HG02840 (cell line): ENCODE results near the gene FBXO48.
"Not testable (repeated sequence)": the region's sequence is repeated elsewhere in the genome, so short reads cannot be mapped to it uniquely, and the experiment has no call there.

Experiments used
- ATAC-seq: cut with Tn5 transposase; IDR thresholded peaks from one replicate; pipeline ENCODE4 v1.9.1; 2021; ENCODE audit warnings: mild to moderate bottlenecking, moderate library complexity, moderate number of reproducible peaks; ENCODE audit not compliant: unreplicated experiment, low FRiP score

The FBXO48 gene

GRCh38 chr2:68467077-68467960 is at the start of gene FBXO48, which contains the start of gene APLF:
Gene FBXO48 (minus strand): TSS chr2:68467294. CDS start chr2:68465145, 2,149 bp downstream.
Gene APLF (plus strand): TSS chr2:68467585. CDS start chr2:68467732, 147 bp downstream.
- ATAC-seq: peak; percentile 95

GRCh38 chr2:68516051-68516955 is 49.2 kb upstream of the FBXO48 start:
- no peak for ATAC-seq

- no peak for ATAC-seq
Measured at GRCh38 chr2:68514316-68514929, 47.3 kb upstream of the FBXO48 start.

- no peak for ATAC-seq
Measured at GRCh38 chr2:68512966-68513365, 45.9 kb upstream of the FBXO48 start.

GRCh38 chr2:68512326-68512725 is 45.2 kb upstream of the FBXO48 start:
- no peak for ATAC-seq

- no peak for ATAC-seq
Measured at GRCh38 chr2:68506170-68506569, 39.1 kb upstream of the FBXO48 start.

- ATAC-seq: no peak
Measured at GRCh38 chr2:68505603-68506159, 38.6 kb upstream of the FBXO48 start.

- ATAC-seq: no peak
Measured at GRCh38 chr2:68501768-68502167, 34.7 kb upstream of the FBXO48 start.

- ATAC-seq: no peak
Measured at GRCh38 chr2:68500649-68501048, 33.6 kb upstream of the FBXO48 start.

- no peak for ATAC-seq
Measured at GRCh38 chr2:68499133-68499532, 32.0 kb upstream of the FBXO48 start.

- no peak for ATAC-seq
Measured at GRCh38 chr2:68491582-68491981, 24.5 kb upstream of the FBXO48 start.

- no peak for ATAC-seq
Measured at GRCh38 chr2:68489282-68489681, 22.2 kb upstream of the FBXO48 start.

- not testable (repeated sequence) for ATAC-seq
Measured at GRCh38 chr2:68488605-68489004, 21.5 kb upstream of the FBXO48 start.

GRCh38 chr2:68487773-68488355 is 20.8 kb upstream of the FBXO48 start:
- ATAC-seq: no peak

- ATAC-seq: no peak
Measured at GRCh38 chr2:68483011-68483410, 15.9 kb upstream of the FBXO48 start.

- ATAC-seq: no peak
Measured at GRCh38 chr2:68482296-68482820, 15.3 kb upstream of the FBXO48 start.

GRCh38 chr2:68478688-68479087 is 11.6 kb upstream of the FBXO48 start:
- ATAC-seq: no peak

GRCh38 chr2:68476454-68476853 is 9.4 kb upstream of the FBXO48 start:
- no peak for ATAC-seq

GRCh38 chr2:68475576-68475975 is 8.5 kb upstream of the FBXO48 start:
- ATAC-seq: no peak

- no peak for ATAC-seq
Measured at GRCh38 chr2:68475110-68475509, 8.0 kb upstream of the FBXO48 start.
